Measurements from ENCODE around the gene NSUN3. TPM values are rescaled to one million over a fixed set of nuclear protein-coding genes. Genes with fewer than 3 reads are reported as not detected.
A peak's percentile ranks its signal among the peaks of the same experiment; 100 is the strongest.

Gene NSUN3
- total and polyA plus RNA-seq, 2 of the 8 experiments (the other 6 are each of a cell fraction or from before 2014, with no cell fraction given), result 2.1 to 5.1 TPM

- Histone ChIP-seq H2AK5ac (ENCODE audit: low read depth, low read length) (no peak overlapping the region), H3K79me1 (ENCODE audit: low read depth, low read length) (no peaks in the 10 kb centered on the region; the same call in 1 of the 2 replicates), H4K8ac (ENCODE audit: extremely low read depth, insufficient read depth, low read length) (no peak overlapping the region), H3K18ac (ENCODE audit: extremely low read depth, low read length) (no peak overlapping the region), H3K4ac (replicated peaks; ENCODE audit: insufficient read length, low read depth, low read length) (no peak overlapping the region), H2BK12ac (ENCODE audit: low read depth, low read length) (no peak overlapping the region), H4K20me1 (replicated peaks in 1 of 2; ENCODE audit: control insufficient read depth in 1 of 2, insufficient read depth in 2 of 2, low read length in 2 of 2) (no peaks in the 10 kb centered on the region), H3K36me3 (ENCODE audit: control insufficient read depth in 2 of 4, insufficient read depth in 4 of 4, low read length in 3 of 4) (no peaks in the 10 kb centered on the region; a peak in 1 of 8 replicates), H4K91ac (replicated peaks; ENCODE audit: insufficient read length, low read length) (no peak overlapping the region), H2BK15ac (ENCODE audit: low read length) (no peak overlapping the region), H3K14ac (ENCODE audit: insufficient read length) (no peak overlapping the region), H3K23ac (ENCODE audit: insufficient read length) (no peak overlapping the region), H2AFZ (ENCODE audit: low read length) (peak overlapping the region; percentile 80; the same call in 1 of the 2 replicates), H3K4me1 (replicated peaks in 1 of 4; ENCODE audit: control insufficient read depth in 3 of 4, insufficient read depth in 4 of 4, low read length in 3 of 4) (peaks cover 0 to 2% (median 0%) of the 10 kb centered on the region in 4 experiments; a peak in 2 of 7 replicates), H3K9ac (replicated peaks in 1 of 4; ENCODE audit: extremely low read depth in 1 of 4, low read depth in 3 of 4, low read length in 3 of 4) (peak overlapping the region; percentile 75 to 95 (median 93); a peak in 6 of 7 replicates), H3K4me2 (ENCODE audit: insufficient read depth in 1 of 2, low read depth in 2 of 2, low read length in 2 of 2) (peak overlapping the region; percentile 75 to 90), H3K9me3 (ENCODE audit: insufficient read depth in 2 of 2, low read depth in 1 of 2, low read length in 1 of 2) (no peaks in the 10 kb centered on the region; a peak in 1 of 4 replicates), H2BK5ac (ENCODE audit: low read depth, low read length) (peak overlapping the region; percentile 89; the same call in 1 of the 2 replicates), H2BK120ac (replicated peaks; ENCODE audit: low read depth, low read length) (no peak overlapping the region), H3K56ac (replicated peaks; ENCODE audit: insufficient read length, low read depth, low read length) (no peak overlapping the region), H2BK20ac (ENCODE audit: low read length) (no peak overlapping the region), H4K5ac (ENCODE audit: insufficient read length, low read depth, low read length) (no peak overlapping the region), H3K27me3 (replicated peaks in 1 of 4; ENCODE audit: control insufficient read depth in 3 of 4, extremely low read depth in 1 of 4, insufficient read depth in 3 of 4, low read length in 3 of 4) (no peaks in the 10 kb centered on the region), H3K79me2 (ENCODE audit: control insufficient read depth in 1 of 2, insufficient read depth in 2 of 2, low read length in 2 of 2) (peaks cover 0 to 4% of the 10 kb centered on the region in 2 experiments; a peak in 1 of 4 replicates), H3K27ac (ENCODE audit: low read depth, low read length) (peak overlapping the region; percentile 93; the same call in 1 of the 2 replicates), H3K4me3 (ENCODE audit: extremely low read depth in 1 of 4, insufficient read depth in 2 of 4, low read depth in 3 of 4, low read length in 4 of 4) (peak overlapping the region; percentile 80 to 89 (median 82)), H3K23me2 (ENCODE audit: low read depth, low read length) (peaks cover 7% of the 10 kb centered on the region; the same call in 1 of the 2 replicates)
- 70% methylated on average over 14 of the region's 17 CpGs; no CpG with 5 or more reads in 1 of the 2 experiments for WGBS, 2 experiments (ENCODE audit: extremely low coverage in 1 of 2, insufficient coverage in 1 of 2, insufficient read length in 1 of 2, insufficient replicate concordance in 2 of 2, low coverage in 1 of 2, low lambda C conversion rate in 2 of 2, missing lambda C conversion rate in 1 of 2)
- ChIA-PET CTCF (ENCODE audit: partially characterized antibody) (interaction anchor here (1.1 to 2.6 kb wide), 3 partner anchors 8 to 50 kb away, joined by 3 to 11 read pairs (median 5); no protein-coding TSS in a partner anchor), POLR2A (ENCODE audit: partially characterized antibody) (interaction anchor here (1.0 to 2.0 kb wide), 6 partner anchors 24 to 91 kb away, joined by 3 to 5 read pairs (median 4); partner anchors contain the start of gene ARL13B)
- FAIRE-seq (no peak), DNase-seq (ENCODE audit: low read depth in 1 of 2, low spot score in 2 of 2) (no peak)
- no peak for TF ChIP-seq RAD21 (IDR thresholded peaks at IDR 0.05 in 1 of 2, conservative IDR thresholded peaks at IDR 0.05 in 1 of 2; ENCODE audit: low read depth in 2 of 2, low read length in 2 of 2)
- TF ChIP-seq TBP (IDR thresholded peaks at IDR 0.05; ENCODE audit: low read depth, low read length), result no peak
- no peak for TF ChIP-seq ASH2L (IDR thresholded peaks at IDR 0.05; ENCODE audit: low read length)
- TF ChIP-seq BCL11A (IDR thresholded peaks at IDR 0.05; ENCODE audit: low read depth in 2 of 2, low read length in 2 of 2), result no peak
- TF ChIP-seq SIN3A (conservative IDR thresholded peaks at IDR 0.05 in 1 of 2, IDR thresholded peaks at IDR 0.05 in 1 of 2; ENCODE audit: low read depth in 1 of 2, low read length in 2 of 2), result peak in 1 of 2 experiments; percentile 4; a peak in 1 of 4 replicates
- TF ChIP-seq RBBP5 (IDR thresholded peaks at IDR 0.05; ENCODE audit: borderline replicate concordance, low read depth, low read length), result no peak
- no peak for TF ChIP-seq MAFK (IDR thresholded peaks at IDR 0.05; ENCODE audit: low read depth, low read length)
These were observed 747 bp downstream of the NSUN3 start for GRCh38 chr3:94063496-94064119.
